Esophagus mucosa (tissue), 1 donor: ENCODE results near the gene TMEM187. TPM values are rescaled to one million over a fixed set of nuclear protein-coding genes. Genes with fewer than 3 reads are reported as not detected.

Source experiments
- ATAC-seq: fragments of 200-7000 bp; cut with Tn5 transposase; one replicate; pipeline ENCODE4 v1.9.1; 2020
- total RNA-seq: library from RNA; stranded (reverse); gene quantifications from one replicate; pipeline ENCODE4 v1.2.4, GENCODE V29; 2023
- donor health status: DM: yes; HTN: yes; CAD: no.

TMEM187 gene
- total RNA-seq, 1 donor from 2014 or later: 5.1 TPM

- no peak for ATAC-seq
Measured at GRCh38 chrX:153955228-153955732, 17.3 kb upstream of the TMEM187 start.

GRCh38 chrX:153956044-153956907, 16.3 kb upstream of the TMEM187 start:
- no peak for ATAC-seq

GRCh38 chrX:153957224-153957623, 15.3 kb upstream of the TMEM187 start:
- ATAC-seq: no peak

GRCh38 chrX:153958605-153959004, 13.9 kb upstream of the TMEM187 start:
- no peak for ATAC-seq

- ATAC-seq: no peak
Measured at GRCh38 chrX:153959649-153960048, 12.9 kb upstream of the TMEM187 start.

GRCh38 chrX:153960077-153960476, 12.5 kb upstream of the TMEM187 start:
- ATAC-seq: no peak

- ATAC-seq: no peak
Measured at GRCh38 chrX:153960786-153961185, 11.8 kb upstream of the TMEM187 start.

DNA sequence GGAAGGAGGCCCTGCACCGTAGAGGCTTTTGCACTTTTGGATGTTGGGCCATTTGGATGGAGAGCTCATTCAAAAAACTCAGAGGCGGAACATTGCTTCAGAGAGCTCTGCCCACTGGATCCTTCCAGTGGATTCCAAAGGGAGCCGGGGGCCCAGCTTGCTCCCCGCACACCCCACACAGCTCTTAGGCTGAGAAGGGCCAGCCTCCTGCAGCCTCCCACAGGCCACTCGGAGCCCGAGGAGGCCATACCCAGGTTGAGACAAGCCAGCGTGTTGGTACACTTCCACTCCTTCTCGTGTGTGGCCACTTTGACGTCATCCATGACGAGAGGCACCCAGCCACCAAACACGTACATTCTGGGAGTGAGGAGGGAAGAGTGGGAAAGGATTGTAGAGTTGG, 11.3 kb upstream of the TMEM187 start:
- no peak for ATAC-seq

DNA sequence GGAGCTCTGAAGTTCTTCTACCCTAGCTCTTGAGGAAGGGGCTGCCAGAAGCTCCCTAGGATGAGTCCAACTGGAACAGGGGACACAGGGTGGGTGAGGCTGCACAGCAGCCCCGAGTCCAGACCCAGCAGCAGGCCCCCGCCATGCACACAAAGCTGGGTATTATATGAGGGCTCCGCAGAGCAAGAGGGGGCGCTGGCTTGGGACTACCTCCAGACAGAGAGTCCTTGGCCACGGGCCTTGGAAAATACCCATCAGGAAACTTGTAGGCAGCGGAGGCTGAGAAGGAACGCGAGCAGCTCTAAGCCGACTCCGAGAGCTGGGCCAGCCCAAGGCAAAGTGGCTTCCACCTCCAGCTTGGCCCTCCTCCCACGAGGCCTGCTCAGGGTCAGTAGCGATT, 9.0 kb upstream of the TMEM187 start:
- ATAC-seq: no peak

DNA sequence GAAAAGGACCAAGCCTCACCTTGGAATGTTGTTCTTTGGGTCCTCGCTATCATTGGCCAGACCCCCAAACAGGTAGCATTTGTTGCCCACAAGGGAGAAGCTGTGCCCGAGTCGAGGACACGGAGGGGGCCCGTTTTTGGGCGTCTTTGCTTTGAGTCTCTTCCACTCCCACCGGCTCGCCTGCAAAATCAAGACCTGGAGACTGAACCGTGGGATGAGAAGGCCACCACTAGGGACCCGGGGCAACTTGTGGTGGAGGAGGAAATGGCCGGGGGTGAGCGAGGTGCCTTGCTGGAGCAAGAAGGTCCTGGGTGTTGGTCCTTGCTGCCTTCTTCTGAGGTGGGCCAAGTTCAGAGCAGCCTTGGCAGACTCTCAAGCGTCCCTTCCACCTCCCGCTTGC, 8.4 kb upstream of the TMEM187 start:
- ATAC-seq: no peak

DNA sequence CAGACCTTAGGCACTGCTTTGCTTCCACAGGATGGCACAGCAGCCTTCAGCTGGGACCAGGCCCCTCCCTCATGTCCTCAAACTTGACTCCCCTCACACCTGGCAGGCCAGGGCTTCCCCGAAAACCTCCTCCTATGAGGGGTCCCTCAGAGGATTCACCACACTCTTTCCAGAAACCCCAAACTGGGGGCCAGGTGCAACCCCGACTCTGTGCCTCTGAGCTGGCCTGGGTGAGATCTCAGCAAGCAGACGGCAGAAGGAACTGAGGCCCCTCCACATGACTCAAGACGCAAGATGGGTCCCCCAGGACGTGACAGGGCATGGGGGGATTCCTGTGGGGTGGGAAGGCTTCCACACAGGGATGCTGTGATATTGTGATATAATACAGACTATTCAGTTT, 7.1 kb upstream of the TMEM187 start:
- no peak for ATAC-seq

DNA sequence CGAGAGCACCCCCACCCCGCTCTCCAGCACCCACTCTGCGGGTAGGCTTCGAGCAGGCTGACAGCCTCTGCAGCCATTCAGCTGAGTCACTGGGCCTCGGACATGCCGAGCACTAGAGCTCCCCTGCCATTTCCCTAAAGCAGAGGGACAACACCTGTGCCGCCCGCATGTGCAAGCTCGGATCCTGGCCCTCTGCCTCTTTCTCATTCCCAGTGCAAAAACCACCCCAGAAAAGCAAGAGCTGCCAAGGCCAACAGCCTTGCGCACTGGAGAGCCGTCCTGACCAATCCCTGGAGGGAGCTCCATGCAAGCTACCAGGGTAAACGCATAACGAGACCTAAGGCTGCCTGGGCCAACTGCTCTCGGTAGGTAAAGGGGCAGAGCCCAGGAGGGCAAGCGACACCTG, 6.3 kb upstream of the TMEM187 start:
- ATAC-seq: no peak

DNA sequence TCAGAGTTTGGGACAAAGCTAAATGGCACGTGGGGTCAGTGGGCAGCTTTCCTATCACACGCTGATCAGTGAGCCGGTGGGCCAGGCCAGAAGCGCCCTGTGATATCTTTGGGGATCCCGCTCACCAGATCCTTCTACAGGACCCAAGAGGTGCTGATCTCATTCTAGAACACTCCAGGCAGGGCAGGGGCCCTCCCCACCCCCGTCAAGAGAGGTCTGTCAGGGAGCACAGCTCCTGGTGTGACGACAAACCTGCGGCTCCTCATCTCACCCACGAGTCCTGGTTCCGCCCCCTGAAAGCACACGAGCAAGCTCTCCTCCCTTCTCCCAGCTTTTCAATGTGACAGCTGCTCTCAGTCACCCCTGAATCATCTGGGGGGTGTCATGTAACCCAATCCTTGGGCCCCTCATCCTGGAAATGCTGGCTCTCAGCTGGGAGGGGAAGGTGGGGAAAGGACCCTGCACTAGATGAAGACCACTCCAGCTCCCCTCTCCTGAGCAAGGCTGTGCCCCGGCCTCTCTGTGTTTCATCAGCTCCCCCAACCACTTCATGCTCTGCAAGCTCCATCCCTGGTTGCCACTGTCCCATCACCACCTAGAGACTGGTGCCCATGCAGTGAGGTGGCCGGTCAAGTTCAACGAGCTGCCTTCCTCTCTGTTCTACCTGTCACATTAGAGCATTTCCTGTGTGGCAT, 5.6 kb upstream of the TMEM187 start:
- no peak for ATAC-seq

- no peak for ATAC-seq
Measured at GRCh38 chrX:153967536-153968224, 4.9 kb upstream of the TMEM187 start.

- ATAC-seq: no peak
Measured at GRCh38 chrX:153968255-153968654, 4.3 kb upstream of the TMEM187 start.

DNA sequence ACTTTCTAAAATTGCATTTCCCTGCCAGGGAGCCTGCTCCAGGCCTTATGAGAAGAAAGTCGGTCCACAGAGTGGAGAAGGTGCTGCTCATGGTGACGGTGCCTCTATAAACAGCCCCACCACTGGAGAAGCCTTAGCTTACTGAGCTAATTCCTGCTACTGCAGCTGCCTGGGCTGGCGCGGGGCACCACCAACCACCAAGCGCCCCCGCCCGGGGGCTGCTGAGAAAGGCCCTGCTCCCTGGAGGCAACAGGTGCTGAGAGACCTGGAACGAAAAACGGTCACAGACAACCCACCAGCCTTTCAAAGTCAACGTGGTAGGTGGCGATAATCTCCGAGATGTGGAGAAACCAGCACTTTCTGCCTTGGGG, 3.8 kb upstream of the TMEM187 start:
- ATAC-seq: no peak

GRCh38 chrX:153969125-153969903, 3.2 kb upstream of the TMEM187 start:
- no peak for ATAC-seq

DNA sequence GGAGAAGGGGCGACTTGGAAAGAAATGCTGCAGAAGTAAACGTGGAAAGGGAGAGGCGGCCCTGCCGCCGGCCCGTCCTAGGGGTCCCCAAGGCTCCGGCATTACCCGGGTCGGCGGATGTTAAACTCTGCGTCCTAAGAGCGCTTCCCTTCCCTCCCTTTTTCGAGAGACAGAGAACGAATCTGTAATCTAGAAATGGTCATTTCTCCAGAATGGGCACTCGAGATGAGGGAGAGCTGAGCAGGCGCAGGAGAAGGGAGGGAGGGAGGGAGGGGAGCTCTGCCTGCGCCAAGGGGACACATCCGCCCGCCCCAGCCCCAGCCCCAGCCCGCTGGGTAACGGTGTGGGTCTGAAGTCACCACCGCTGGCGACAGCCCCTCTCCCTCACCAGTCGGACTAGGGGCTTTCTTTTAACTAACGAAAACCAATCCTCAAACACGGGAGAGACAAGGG, 2.6 kb upstream of the TMEM187 start:
- no peak for ATAC-seq

DNA sequence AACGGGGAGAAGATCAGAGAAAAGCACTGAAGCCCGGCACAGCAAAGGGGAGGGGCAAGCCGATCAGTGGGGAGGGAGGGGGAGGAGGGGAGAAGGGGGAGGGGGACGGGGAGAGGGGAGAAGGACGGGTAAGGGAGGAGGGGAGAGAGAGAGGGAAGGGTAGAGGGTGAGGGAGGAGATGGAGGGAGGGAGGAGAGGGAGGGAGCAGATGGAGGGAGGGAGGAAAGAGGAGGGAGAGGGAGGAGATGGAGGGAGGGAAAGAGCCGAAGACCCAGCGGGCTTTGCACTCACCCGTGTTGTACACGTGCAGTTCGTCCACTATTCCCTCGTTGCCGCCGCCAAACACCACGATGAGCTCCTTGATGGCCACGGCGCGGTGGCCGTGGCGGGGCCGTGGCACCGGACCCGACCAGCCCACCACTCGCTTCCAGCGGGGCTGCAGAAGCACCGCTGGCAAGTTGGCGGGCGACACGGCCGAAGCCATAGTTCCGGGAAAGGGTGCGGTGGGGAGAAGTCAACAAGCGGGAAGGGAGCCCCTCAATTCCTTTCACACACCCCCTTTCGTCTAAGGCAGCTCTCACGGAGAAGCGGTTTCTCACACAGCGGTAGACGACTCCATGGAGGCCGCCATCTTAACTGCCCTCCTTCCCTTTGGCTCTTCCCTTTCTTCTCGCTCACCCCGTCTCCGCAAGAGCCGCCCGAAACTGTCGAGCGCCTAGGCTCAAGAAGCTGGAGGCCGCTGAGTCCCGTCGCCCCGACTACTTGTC, 2.0 kb upstream of the TMEM187 start:
- peak; percentile 3 for ATAC-seq

DNA sequence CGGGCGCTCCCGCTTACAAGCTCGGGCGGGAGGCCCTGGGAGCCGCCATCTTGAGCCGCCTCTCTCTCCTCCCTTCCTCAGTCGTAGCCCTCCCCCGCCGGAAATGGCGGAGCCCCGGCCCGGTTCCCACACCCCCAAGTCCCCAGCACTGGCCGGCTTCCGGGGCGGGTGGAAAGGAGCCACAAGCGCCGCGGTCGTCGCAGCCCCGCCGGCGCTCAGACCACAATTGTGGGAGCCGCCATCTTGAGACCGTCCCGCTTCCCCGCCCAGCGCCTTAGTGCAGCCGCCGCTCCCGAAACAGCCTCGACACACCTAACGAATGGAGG, 1.5 kb upstream of the TMEM187 start:
- peak; percentile 75 for ATAC-seq

DNA sequence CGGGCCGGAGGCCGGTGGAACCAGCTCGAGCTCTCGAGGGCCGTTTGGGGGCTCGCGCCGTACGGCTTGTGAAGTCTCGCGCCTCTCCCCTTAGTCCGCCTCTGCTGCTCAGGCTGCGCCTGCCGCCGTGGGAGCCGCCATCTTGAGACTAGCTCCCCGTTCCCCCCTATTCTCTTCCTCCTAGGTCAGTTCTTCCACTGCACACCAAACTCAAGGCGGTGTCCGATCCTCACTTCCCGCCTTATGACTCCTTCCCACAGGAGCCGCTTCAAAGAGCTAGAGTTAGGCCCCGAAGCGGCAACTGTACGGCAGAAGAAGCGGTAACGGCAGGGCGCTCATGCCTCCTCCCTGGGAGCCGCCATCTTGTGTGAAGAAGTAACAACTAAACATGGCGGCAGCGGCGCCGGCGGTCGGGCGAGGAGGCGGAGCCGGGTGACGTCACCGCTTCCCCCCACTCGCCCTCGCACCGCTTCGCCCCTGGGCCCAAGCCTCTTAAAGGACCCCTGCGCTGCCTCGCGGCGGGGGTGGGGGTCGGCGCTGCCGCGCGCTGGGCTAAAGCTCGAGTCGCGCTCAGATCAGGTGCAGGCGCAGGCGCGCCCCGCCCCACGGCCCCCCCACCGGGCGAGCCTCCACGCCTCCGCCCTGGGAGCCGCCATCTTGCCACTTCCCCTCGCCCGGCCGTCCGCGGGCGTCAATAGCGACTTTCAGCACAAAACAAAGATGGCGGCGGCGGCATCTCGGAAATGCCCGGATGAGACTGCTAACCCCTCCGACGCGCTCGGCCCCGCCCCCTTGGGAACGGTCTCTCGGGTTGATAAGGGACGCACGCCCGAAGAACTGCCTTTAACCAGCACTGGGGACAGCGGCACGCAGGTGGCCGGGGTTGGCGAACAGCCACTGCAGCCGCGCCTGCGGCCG, 845 bp upstream of the TMEM187 start, which contains the start of gene HCFC1:
HCFC1 (minus strand) TSS at position 369 of the 918 bp plus-strand sequence. CDS start 978 bp downstream, outside the sequence.
- ATAC-seq: peak; percentile 70
